HepG2 (cell line): ENCODE data around the gene GMPPB.
"Not testable (repeated sequence)": the region's sequence is repeated elsewhere in the genome, so short reads cannot be mapped to it uniquely, and the experiment has no call there.

Experiments used
- FOXC1 ChIP-seq: sonication (generic); formaldehyde crosslinking; IDR thresholded peaks from 2 replicates; pipeline ENCODE4 v1.8.0; 2022; ENCODE audit warnings: mild to moderate bottlenecking, missing genetic modification reagents, borderline replicate concordance
- KLF9 ChIP-seq: IDR thresholded peaks from 2 replicates; pipeline ENCODE4 v1.6.1; 2016; ENCODE audit warnings: low read depth
- MAZ ChIP-seq, 2 experiments: sonication (generic) in 1 of 2; formaldehyde crosslinking in 1 of 2; IDR thresholded peaks; 2 replicates each; pipeline versions ENCODE4 v1.5.0 to v1.6.1; 2012 to 2020; ENCODE audit warnings: low read depth in 2 of 2, mild to moderate bottlenecking in 2 of 2, borderline replicate concordance in 1 of 2, improper control_type of control experiment in 1 of 2, low read length in 1 of 2, missing genetic modification reagents in 1 of 2, moderate library complexity in 1 of 2
- NCOR1 ChIP-seq: fragments of 200-600 bp; sonication (generic); IDR thresholded peaks from 2 replicates; pipeline ENCODE4 v1.7.0; 2017; ENCODE audit warnings: antibody characterized with exemption, low read length, borderline replicate concordance
- NFATC3 ChIP-seq: sonication (generic); formaldehyde crosslinking; IDR thresholded peaks from 2 replicates; pipeline ENCODE4 v1.5.1; 2020; ENCODE audit warnings: mild to moderate bottlenecking, missing genetic modification reagents
- ZKSCAN8 ChIP-seq: IDR thresholded peaks from 2 replicates; pipeline ENCODE4 v1.6.1; 2016; ENCODE audit warnings: borderline replicate concordance, missing genetic modification reagents, missing compliant biosample characterization
- ZNF143 ChIP-seq: sonication (generic); formaldehyde crosslinking; IDR thresholded peaks from 2 replicates; pipeline ENCODE4 v1.4.0; 2020; ENCODE audit warnings: missing genetic modification reagents
- TF ChIP-seq, protein P1 (sequence below), 2 experiments: sonication (generic) in 1 of 2; formaldehyde crosslinking in 1 of 2; IDR thresholded peaks; 2 replicates each; pipeline versions ENCODE4 v1.5.1 to v1.6.1; 2011 to 2020; ENCODE audit warnings: borderline replicate concordance in 1 of 2, low read depth in 1 of 2, low read length in 1 of 2, mild to moderate bottlenecking in 1 of 2, missing genetic modification reagents in 1 of 2, moderate library complexity in 1 of 2
- TF ChIP-seq, protein P2 (sequence below): sonication (generic); formaldehyde crosslinking; IDR thresholded peaks from 2 replicates; pipeline ENCODE4 v1.5.0; 2020; ENCODE audit warnings: missing genetic modification reagents

DNA sequence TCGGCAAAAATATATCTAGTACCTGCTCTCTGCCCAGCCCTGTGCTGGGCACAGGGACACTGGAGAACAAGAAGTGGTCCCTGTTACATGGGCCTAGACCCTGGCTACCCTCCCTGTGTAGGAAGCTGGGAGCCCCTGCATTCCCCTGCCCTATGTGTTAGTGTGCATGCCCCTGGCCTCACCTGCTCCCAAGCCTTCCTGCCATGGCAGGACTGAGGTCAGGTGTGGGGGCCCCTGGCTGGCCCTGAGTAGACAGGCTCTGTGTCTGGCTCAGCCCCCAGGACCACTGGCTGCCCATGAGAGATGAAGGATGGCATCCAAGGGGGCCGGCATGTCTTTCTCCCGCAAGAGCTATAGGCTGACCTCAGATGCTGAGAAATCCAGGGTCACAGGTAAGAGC lies 32.9 kb downstream of the GMPPB start:
- not testable (repeated sequence) for TF ChIP-seq FOXC1 (CRISPR knock-in tag); NCOR1; NFATC3 (CRISPR knock-in tag); MAZ (IDR thresholded peaks at IDR 0.05; ENCODE audit: borderline replicate concordance, low read depth, low read length); MAZ (CRISPR knock-in tag; IDR thresholded peaks at IDR 0.05; ENCODE audit: low read depth); ZNF143 (CRISPR knock-in tag); ZKSCAN8; KLF9 (CRISPR knock-in tag)
- TF ChIP-seq, protein P1, sequence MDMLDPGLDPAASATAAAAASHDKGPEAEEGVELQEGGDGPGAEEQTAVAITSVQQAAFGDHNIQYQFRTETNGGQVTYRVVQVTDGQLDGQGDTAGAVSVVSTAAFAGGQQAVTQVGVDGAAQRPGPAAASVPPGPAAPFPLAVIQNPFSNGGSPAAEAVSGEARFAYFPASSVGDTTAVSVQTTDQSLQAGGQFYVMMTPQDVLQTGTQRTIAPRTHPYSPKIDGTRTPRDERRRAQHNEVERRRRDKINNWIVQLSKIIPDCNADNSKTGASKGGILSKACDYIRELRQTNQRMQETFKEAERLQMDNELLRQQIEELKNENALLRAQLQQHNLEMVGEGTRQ (IDR thresholded peaks at IDR 0.05; ENCODE audit: low read depth, low read length) = not testable (repeated sequence)
- TF ChIP-seq, protein P1 (CRISPR knock-in tag; IDR thresholded peaks at IDR 0.05; ENCODE audit: borderline replicate concordance) = not testable (repeated sequence)
- TF ChIP-seq, protein P2, sequence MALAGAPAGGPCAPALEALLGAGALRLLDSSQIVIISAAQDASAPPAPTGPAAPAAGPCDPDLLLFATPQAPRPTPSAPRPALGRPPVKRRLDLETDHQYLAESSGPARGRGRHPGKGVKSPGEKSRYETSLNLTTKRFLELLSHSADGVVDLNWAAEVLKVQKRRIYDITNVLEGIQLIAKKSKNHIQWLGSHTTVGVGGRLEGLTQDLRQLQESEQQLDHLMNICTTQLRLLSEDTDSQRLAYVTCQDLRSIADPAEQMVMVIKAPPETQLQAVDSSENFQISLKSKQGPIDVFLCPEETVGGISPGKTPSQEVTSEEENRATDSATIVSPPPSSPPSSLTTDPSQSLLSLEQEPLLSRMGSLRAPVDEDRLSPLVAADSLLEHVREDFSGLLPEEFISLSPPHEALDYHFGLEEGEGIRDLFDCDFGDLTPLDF (CRISPR knock-in tag) = not testable (repeated sequence)
